K562 (cell line): ENCODE data around the gene CHST8. TPM values are rescaled to one million over a fixed set of nuclear protein-coding genes. Genes with fewer than 3 reads are reported as not detected.
A peak's percentile ranks its signal among the peaks of the same experiment; 100 is the strongest.

Source experiments
- ATF7 ChIP-seq: fragments of 450-650 bp; IDR thresholded peaks from 2 replicates; pipeline ENCODE4 v1.7.1; 2014; ENCODE audit warnings: mild to moderate bottlenecking, moderate library complexity
- CTBP1 ChIP-seq: fragments of 450-650 bp; IDR thresholded peaks from 2 replicates; pipeline ENCODE4 v1.6.1; 2016; ENCODE audit warnings: borderline replicate concordance
- E2F4 ChIP-seq: sonication (generic); formaldehyde crosslinking; IDR thresholded peaks from 2 replicates; pipeline ENCODE4 v1.8.0; 2022; ENCODE audit warnings: mild to moderate bottlenecking, low read depth, missing genetic modification reagents
- ESRRA ChIP-seq: fragments of 450-650 bp; IDR thresholded peaks from 2 replicates; pipeline ENCODE4 v1.6.1; 2014; ENCODE audit warnings: low read depth, mild to moderate bottlenecking, moderate library complexity, borderline replicate concordance
- GABPB1 ChIP-seq: sonication (generic); formaldehyde crosslinking; IDR thresholded peaks from 2 replicates; pipeline ENCODE4 v1.8.0; 2022; ENCODE audit warnings: mild to moderate bottlenecking, missing genetic modification reagents
- JUND ChIP-seq, 2 experiments: IDR thresholded peaks; 2 replicates in 1 of 2; 3 replicates in 1 of 2; pipeline ENCODE4 v1.6.1; 2011; ENCODE audit warnings: borderline replicate concordance in 2 of 2, low read depth in 2 of 2, low read length in 2 of 2, improper control_type of control experiment in 1 of 2, missing biosample characterization in 1 of 2, missing genetic modification characterization in 1 of 2, missing genetic modification reagents in 1 of 2
- KLF1 ChIP-seq: fragments of 450-650 bp; IDR thresholded peaks from 2 replicates; pipeline ENCODE4 v1.6.1; 2016; ENCODE audit warnings: missing genetic modification characterization, missing compliant biosample characterization
- KLF13 ChIP-seq: fragments of 450-650 bp; IDR thresholded peaks from 2 replicates; pipeline ENCODE4 v1.6.1; 2016; ENCODE audit warnings: missing genetic modification characterization, low read depth, mild to moderate bottlenecking, missing compliant biosample characterization, moderate library complexity, borderline replicate concordance
- MAZ ChIP-seq, 2 experiments: fragments of 450-650 bp in 1 of 2; sonication (generic) in 1 of 2; formaldehyde crosslinking; IDR thresholded peaks in 1 of 2; conservative IDR thresholded peaks in 1 of 2; 2 replicates each; pipeline versions ENCODE4 v1.4.0 to v1.5.0; 2020; ENCODE audit warnings: mild to moderate bottlenecking in 1 of 2, missing genetic modification reagents in 1 of 2
- RCOR1 ChIP-seq, 2 experiments: IDR thresholded peaks; 2 replicates each; pipeline ENCODE4 v1.6.1; 2012; ENCODE audit warnings: low read depth in 2 of 2, low read length in 2 of 2, borderline replicate concordance in 1 of 2, improper control_type of control experiment in 1 of 2
- SP1 ChIP-seq: sonication (generic); formaldehyde crosslinking; IDR thresholded peaks from 2 replicates; pipeline ENCODE4 v1.8.1; 2022; ENCODE audit warnings: mild to moderate bottlenecking, missing genetic modification reagents
- TARDBP ChIP-seq: fragments of 450-650 bp; IDR thresholded peaks from 2 replicates; pipeline ENCODE4 v1.6.1; 2016
- ZBED1 ChIP-seq: IDR thresholded peaks from 2 replicates; pipeline ENCODE4 v1.6.1; 2014
- ZNF140 ChIP-seq: fragments of 250-450 bp; sonication (Bioruptor Pico); IDR thresholded peaks from 2 replicates; pipeline ENCODE4 v1.8.0; 2021; ENCODE audit warnings: moderate library complexity, mild to moderate bottlenecking, inconsistent platforms
- ZNF184 ChIP-seq: sonication (generic); formaldehyde crosslinking; IDR thresholded peaks from 2 replicates; pipeline ENCODE4 v1.5.0; 2020; ENCODE audit warnings: missing genetic modification reagents
- ZNF3 ChIP-seq: fragments of 250-450 bp; sonication (Bioruptor Pico); IDR thresholded peaks from 2 replicates; pipeline ENCODE4 v1.5.0; 2021; ENCODE audit warnings: mild to moderate bottlenecking, moderate library complexity
- polyA plus RNA-seq, 8 experiments: library from polyadenylated mRNA; depleted of rRNA in 4 of 8; stranded (reverse) in 5 of 8; unstranded in 3 of 8; fragments of >200 nt; fragmentation: Nextera tagmentation in 2 of 8; fragmentation: Illumina TruSeq in 1 of 8; extraction: Ambion mirVana in 2 of 8; extraction: Trizol in 1 of 8; gene quantifications; 2 replicates each; pipeline versions ENCODE4 v1.2.1 to v1.2.3, GENCODE V29; 2011 to 2014; ENCODE audit warnings: inconsistent platforms in 1 of 8, missing spikeins in 1 of 8
- total RNA-seq, 7 experiments: library from RNA; depleted of rRNA in 6 of 7; stranded (reverse); fragments of >200 nt in 6 of 7; fragmentation: Illumina TruSeq in 2 of 7; extraction: Trizol in 2 of 7; gene quantifications; 2 replicates each; pipeline versions ENCODE4 v1.2.1 to v1.2.3, GENCODE V29; 2011 to 2021; ENCODE audit warnings: low replicate concordance in 1 of 7
- TF ChIP-seq, protein P1 (sequence below): IDR thresholded peaks from 2 replicates; pipeline ENCODE4 v1.6.1; 2012; ENCODE audit warnings: low read depth, low read length, improper control_type of control experiment, borderline replicate concordance
- TF ChIP-seq, protein P2 (sequence below): IDR thresholded peaks from 2 replicates; pipeline ENCODE4 v1.6.1; 2014; ENCODE audit warnings: antibody characterized with exemption

Gene CHST8
- total and polyA plus RNA-seq, 9 of the 15 experiments (the other 6 are each of a cell fraction or from before 2014, with no cell fraction given), result 0.11 TPM; not detected in 8

- TF ChIP-seq, protein P1, sequence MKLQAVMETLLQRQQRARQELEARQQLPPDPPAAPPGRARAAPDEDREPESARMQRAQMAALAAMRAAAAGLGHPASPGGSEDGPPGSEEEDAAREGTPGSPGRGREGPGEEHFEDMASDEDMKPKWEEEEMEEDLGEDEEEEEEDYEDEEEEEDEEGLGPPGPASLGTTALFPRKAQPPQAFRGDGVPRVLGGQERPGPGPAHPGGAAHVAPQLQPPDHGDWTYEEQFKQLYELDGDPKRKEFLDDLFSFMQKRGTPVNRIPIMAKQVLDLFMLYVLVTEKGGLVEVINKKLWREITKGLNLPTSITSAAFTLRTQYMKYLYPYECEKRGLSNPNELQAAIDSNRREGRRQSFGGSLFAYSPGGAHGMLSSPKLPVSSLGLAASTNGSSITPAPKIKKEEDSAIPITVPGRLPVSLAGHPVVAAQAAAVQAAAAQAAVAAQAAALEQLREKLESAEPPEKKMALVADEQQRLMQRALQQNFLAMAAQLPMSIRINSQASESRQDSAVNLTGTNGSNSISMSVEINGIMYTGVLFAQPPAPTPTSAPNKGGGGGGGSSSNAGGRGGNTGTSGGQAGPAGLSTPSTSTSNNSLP, result no peak
- TF ChIP-seq, protein P2, sequence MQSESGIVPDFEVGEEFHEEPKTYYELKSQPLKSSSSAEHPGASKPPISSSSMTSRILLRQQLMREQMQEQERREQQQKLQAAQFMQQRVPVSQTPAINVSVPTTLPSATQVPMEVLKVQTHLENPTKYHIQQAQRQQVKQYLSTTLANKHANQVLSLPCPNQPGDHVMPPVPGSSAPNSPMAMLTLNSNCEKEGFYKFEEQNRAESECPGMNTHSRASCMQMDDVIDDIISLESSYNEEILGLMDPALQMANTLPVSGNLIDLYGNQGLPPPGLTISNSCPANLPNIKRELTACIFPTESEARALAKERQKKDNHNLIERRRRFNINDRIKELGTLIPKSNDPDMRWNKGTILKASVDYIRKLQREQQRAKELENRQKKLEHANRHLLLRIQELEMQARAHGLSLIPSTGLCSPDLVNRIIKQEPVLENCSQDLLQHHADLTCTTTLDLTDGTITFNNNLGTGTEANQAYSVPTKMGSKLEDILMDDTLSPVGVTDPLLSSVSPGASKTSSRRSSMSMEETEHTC, result no peak
- TF ChIP-seq ZBED1 (no peak), TARDBP (peak; percentile 57; the same call in 1 of the 2 replicates), KLF1 (tag) (0 out of 2 replicates have a peak, but pooled peaks have one; percentile 21), E2F4 (CRISPR knock-in tag) (no peak), ZNF3 (CRISPR knock-in tag) (no peak), SP1 (CRISPR knock-in tag) (peak; percentile 53; the same call in 1 of the 2 replicates), CTBP1 (peak; percentile 63; the same call in 1 of the 2 replicates), ATF7 (peak; percentile 73), GABPB1 (CRISPR knock-in tag) (no peak), MAZ (CRISPR knock-in tag; conservative IDR thresholded peaks at IDR 0.05 in 1 of 2, IDR thresholded peaks at IDR 0.05 in 1 of 2) (peak; percentile 23 to 55; a peak in 2 of 4 replicates), ESRRA (peak; percentile 84; the same call in 1 of the 2 replicates), KLF13 (tag) (peak; percentile 73; the same call in 1 of the 2 replicates), ZNF184 (CRISPR knock-in tag) (no peak), JUND (IDR thresholded peaks at IDR 0.05; ENCODE audit: borderline replicate concordance, low read depth, low read length) (0 out of 2 replicates have a peak, but pooled peaks have one; percentile 3), JUND (tag; IDR thresholded peaks at IDR 0.05; ENCODE audit: borderline replicate concordance, low read depth, low read length) (no peak; the same call in 2 of the 3 replicates), RCOR1 (IDR thresholded peaks at IDR 0.05; ENCODE audit: borderline replicate concordance in 1 of 2, low read depth in 2 of 2, low read length in 2 of 2) (peak in 1 of 2 experiments; percentile 8; a peak in 1 of 4 replicates), ZNF140 (no peak)
Measured at GRCh38 chr19:33819880-33820781, 198.4 kb downstream of the CHST8 start (continued).
